Stimulated activated CD4-positive, alpha-beta T cell treated with anti-CD3 and anti-CD28 coated beads, Interleukin-2, amount 100 ng/mL, for 48 hours (primary cell): ENCODE results near the gene TPO.
"Not testable (repeated sequence)": the region's sequence is repeated elsewhere in the genome, so short reads cannot be mapped to it uniquely, and the experiment has no call there.

Experiments
- DNase-seq, 2 donors: peaks; one replicate each; pipeline ENCODE4 v3.0.0-alpha.2; 2020

TPO gene

GRCh38 chr2:1413156-1413710 lies at the start of gene TPO:
TSS of gene TPO (plus strand) at chr2:1413463. CDS start at chr2:1414409, 946 bp downstream.
- no peak for DNase-seq

DNA sequence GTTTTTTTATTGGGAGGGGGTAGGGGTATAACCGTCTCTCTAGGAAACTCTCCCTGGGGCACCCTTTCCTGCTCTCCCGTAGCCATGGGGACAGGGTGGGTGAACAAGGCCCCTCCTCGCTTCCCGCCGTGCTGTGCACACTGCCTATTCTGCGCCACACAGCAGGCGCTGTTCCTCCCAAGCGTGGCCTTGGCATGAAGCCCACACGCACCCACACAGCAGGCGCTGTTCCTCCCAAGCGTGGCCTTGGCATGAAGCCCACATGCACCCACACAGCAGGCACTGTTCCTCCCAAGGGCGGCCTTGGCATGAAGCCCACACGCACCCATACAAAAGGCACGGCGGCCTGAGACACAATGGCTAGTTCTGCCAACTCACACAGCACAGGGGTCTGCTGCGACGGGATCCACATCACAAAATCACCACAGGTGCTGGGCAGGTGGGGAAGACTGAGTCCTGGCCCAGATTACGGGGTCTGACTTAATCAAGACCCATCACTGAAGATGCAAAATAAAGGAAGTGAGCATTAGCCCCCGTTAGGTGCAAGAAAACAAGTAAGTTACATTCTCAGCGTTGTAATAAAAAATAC lies 46.6 kb upstream of the TPO start:
- DNase-seq, result no peak

GRCh38 chr2:1367601-1368000 lies 45.7 kb upstream of the TPO start:
- no peak for DNase-seq

DNA sequence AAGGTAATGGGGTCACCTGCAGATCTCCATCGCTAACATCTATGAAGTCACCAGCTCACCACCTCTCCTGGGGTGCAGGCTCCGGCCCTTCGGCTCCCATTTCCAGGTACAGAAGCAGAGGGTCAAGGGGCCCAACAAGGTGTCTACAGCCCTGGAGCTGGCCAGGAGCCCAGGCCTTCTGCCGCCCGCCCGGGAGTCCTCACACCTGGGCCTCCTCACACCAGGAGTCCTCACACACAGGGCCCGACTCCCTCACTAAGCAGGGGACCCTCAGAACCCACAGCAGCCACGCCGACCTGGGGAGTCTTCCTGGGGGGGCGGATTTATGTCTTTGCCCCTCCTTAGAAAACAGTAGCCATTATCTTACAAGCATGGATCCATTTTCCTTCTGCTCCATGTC lies 43.4 kb upstream of the TPO start:
- no peak for DNase-seq

DNA sequence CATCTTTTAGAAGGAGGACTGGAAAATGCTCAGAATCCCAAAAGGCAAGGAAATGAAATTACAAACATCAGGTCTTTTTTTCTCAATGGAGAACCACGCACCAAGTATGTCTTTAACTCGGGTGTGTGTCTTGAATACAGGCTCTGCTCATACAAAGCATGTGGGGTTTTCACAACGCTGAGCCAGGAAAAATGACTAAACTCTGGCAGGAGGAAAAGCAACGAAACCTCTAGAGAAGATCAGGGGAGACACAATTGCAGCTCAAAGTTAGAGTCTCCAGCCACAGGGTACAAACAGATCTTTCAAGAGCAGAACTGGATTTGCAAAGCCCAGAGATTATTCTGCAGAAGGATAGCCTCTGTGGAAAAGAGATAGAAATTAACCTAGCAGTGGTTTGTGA lies 42.8 kb upstream of the TPO start:
- no peak for DNase-seq

DNA sequence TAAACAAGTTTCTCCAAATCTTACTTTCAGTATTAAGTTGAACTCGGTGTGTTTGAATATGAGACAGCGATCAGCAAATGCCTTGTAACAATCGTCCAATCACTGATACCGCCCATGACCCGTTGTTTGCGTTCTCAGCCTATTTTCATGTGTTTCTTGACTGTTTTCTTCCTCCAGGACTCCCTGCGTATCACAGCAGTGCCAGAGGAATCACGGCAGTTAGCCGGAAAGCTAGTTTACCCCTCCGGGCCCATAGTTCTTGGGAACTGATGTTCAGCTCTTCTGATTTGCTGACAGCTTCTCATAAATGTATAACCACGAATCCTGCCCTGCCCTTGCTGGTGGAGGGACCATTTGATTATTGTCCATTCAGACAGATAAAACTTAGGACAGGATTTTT lies 42.2 kb upstream of the TPO start:
- DNase-seq, result no peak

DNA sequence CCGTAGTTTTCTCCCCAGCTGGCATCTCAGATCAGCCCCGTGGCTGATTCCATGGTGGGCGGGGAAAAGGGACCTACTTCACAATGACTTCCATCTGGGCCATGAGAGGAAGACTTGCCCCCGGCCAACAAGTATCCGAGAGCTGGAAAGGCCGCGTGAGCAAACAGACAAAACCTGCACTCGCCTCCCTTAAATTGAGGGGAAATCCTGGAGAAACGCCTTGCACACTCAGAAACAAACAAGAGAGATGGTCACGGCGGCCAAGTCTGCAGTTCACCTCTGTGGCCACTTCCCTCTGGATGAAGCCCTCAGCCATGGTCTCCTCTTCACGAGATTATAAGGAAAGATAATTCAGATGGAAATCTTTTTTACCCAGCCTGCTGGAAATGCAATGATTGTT lies 39.4 kb upstream of the TPO start:
- no peak for DNase-seq

GRCh38 chr2:1374287-1374686 lies 39.0 kb upstream of the TPO start:
- no peak for DNase-seq

DNA sequence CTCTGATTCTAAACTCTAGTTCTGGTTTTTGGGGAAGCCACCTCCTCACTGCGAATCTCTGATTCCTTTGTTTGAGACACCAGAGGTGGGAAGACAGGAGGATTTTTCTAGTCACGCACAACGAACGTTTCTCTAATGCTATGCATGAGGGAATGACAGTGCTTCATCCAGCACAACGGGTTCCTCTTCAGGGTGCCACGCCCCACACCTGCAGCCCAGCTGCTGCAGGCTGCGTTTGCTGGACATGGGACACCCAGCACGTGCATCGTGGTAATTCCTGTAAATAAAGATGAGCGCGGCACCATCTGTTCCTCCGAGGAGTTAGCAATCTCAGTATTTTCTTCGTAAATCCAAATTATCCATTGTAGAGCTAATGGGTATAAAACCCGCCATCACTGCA lies 37.5 kb upstream of the TPO start:
- DNase-seq, result no peak

DNA sequence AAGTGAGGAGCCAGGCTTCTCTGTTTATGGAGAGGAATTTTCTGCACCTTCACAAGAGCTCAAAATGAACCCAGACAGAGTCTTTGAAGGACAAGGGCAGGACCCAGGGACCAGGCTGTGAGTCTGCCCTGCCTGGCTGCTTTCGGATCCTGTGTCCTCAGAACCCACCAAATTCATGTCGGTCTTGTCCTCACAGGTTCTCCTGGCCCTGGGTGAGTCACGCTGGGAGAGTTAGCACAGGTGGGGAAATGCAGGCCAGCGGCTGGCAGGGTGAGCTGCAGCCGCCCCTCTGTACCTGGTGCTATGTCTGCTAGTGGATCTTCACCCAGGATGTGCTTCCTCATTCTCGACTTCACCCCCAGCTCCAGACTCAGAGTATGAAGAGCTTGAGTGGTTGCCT lies 35.8 kb upstream of the TPO start:
- no peak for DNase-seq

GRCh38 chr2:1378456-1379150 lies 34.7 kb upstream of the TPO start:
- no peak for DNase-seq

GRCh38 chr2:1381644-1382043 lies 31.6 kb upstream of the TPO start:
- no peak for DNase-seq

DNA sequence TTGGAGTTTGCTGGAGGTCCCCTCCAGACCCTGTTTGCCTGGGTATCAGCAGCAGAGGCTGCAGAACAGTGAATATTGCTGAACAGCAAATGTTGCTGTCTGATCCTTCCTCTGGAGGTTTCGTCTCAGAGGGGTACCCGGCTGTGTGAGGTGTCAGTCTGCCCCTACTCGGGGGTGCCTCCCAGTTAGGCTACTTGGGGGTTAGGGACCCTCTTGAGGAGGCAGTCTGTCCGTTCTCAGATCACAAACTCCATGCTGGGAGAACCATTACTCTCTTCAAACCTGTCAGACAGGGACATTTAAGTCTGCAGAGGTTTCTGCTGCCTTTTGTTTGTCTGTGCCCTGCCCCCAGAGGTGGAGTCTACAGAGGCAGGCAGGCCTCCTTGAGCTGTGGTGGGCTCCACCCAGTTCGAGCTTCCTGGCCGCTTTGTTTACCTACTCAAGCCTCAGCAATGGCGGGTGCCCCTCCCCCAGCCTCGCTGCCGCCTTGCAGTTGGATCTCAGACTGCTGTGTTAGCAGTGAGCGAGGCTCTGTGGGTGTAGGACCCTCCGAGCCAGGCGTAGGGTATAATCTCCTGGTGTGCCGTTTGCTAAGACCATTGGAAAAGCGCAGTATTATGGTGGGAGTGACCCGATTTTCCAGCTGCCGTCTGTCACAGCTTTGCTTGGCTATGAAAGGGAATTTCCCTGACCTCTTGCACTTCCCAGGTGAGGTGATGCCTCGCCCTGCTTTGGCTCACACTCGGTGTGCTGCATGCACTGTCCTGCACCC lies 25.1 kb upstream of the TPO start:
- DNase-seq, result not testable (repeated sequence)

DNA sequence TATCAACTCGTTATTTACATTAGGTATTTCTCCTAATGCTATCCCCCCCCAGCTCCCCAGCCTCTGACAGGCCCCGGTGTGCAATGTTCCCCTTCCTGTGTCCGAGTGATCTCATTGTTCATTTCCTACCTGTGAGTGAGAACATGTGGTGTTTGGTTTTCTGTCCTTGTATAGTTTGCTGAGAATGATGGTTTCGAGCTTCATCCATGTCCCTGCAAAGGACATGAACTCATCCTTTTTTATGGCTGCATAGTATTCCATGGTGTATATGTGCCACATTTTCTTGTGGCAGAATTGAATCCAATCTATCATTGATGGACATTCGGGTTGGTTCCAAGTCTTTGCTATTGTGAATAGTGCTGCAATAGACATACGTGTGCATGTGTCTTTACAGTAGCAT lies 23.1 kb upstream of the TPO start:
- not testable (repeated sequence) for DNase-seq

DNA sequence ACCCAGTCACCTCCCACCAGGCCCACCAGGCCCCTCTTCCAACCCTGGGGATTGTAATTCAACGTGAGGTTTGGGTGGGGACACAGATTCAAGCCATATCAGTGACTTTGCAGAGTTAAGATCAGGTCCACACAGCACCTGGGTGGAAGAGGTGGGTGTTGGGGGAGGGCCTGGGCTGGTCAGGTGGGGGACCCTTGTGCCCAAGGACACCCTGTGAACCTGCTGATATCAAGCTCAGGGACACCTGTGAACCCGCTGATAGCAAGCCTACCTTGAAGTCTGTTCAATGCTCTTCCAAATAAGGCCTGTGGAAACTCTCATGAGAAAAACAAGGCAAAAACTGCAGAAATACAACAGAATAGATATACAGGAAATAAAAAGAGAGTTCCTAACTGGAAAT lies 19.9 kb upstream of the TPO start:
- no peak for DNase-seq

GRCh38 chr2:1394709-1395408 lies 18.4 kb upstream of the TPO start:
- DNase-seq, result no peak

DNA sequence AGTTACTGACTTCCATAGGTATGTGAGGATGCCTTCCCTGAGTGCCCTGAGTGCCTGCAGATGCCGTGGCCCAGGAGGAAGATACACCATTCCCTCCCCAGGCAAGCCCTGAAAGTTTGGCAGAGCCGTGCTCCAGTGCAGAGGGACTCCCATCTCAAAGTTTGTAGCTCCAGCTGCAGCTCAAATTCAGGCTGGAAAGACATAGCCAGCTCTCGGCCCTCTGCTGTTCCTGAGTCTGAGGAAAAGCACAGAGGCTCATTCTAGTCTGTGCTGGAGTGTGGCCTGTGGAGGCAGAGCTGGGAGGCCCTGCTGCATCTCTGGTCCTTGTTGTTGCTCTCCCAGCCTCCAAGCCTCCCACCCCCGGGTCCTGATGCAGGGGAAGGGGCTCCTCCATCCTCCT lies 15.9 kb upstream of the TPO start:
- DNase-seq, result no peak

DNA sequence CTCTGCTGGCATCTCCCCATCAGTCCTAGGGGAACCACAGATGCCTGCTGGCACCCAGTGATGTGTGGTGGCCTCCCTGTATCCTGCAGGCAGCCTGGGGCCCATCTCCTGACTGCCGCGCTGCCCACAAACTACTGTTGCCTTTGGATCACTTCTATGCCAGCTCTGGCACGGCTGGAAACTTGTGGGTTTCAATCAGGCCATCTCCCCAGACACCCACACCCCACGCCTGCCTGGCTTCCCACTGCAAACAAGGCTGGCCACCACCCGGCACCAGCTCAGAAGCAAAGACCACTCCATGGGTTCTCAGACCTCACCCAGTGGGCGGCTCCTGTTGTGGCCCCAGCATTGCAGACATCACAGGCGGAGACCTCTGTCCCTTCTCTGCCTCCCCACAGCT lies 15.1 kb upstream of the TPO start:
- DNase-seq, result no peak

DNA sequence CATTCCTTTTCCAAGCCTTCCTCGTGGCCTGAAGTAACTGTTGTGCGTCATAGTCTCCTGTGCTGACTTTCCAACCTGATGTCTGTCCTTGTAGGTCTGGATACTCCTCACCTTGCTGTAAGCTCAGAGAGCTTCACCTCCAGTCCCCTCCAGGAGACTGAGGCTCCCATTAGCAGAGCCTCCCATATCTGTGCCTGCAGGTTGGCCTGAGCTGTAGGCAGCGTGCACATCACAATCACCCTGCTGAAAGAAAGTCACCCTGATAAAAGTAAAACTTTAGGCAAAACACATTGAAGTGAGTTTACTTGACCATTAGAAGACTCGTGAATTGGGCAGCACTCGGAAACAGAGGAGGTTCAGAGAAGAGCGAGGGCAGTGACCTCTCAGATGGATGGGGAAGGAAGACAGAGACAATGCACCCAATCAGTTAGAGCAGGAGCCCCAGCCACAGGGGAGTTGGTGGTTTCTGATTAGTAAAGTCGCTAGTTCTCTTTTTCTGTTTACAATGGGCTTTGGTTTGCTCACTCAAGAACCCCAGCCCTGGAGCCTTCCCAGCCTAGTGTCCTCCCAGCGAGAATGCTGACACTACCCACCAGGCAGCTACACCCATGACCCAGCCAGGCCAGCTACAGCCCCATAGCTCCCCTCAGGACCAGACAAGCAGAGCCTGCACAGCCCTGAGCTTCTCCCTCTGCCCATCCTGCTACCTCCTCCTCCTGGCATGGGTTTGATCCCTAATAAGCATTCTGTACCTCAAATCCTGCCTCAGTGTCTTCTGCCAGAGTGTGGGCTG lies 12.1 kb upstream of the TPO start:
- no peak for DNase-seq

GRCh38 chr2:1402064-1402463 lies 11.2 kb upstream of the TPO start:
- DNase-seq, result no peak

GRCh38 chr2:1403565-1403964 lies 9.7 kb upstream of the TPO start:
- DNase-seq, result no peak

DNA sequence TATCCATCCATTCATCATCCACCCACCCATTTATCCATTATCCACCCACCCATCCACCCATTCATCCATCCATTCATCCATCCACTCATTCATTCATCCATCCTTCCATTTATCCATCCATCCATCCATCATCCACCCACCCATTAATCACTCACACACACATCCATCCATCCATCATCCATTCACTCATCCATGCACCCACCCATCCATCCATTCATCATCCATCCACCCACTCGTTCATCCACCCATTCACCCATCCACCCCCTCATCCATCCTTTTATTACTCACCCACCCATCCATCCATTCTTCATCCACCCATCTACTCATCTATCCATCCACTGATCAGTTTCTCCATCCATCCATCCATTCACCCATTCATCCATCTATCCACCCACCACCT lies 8.1 kb upstream of the TPO start:
- no peak for DNase-seq

DNA sequence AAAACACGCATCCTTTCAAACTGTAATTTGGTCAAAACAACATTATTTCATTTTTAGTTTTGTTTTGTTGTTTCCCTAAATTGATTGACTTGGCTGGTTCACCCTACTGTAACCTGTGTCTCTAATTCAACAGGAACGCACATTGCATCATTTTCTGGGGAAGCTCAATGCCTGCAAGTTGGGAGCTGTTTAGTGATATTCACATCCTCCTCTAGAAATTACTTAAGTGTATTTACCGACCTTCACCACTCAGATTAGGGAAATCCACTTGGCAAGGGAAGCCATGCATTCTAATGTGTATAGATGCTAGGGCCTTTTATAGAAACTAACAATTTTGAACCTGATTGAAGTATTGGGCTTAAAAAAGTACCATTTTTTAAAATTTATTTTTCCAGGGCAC lies 7.3 kb upstream of the TPO start:
- DNase-seq, result no peak
